HFF-Myc (cell line): ENCODE results near the gene PDZD11.
"Not testable (repeated sequence)": the region's sequence is repeated elsewhere in the genome, so short reads cannot be mapped to it uniquely, and the experiment has no call there.

Experiments
- DNase-seq: peaks from one replicate; pipeline ENCODE4 v3.0.0-alpha.2; 2011; ENCODE audit warnings: low read depth; ENCODE audit errors: extremely low read depth
- H3K4me3 ChIP-seq: replicated peaks from 2 replicates; pipeline ENCODE4 v1.5.1; 2011; ENCODE audit warnings: low read depth, mild to moderate bottlenecking, control low read depth, low read length
- TF ChIP-seq, protein P1 (sequence below): IDR thresholded peaks from 2 replicates; pipeline ENCODE4 v1.5.1; 2012; ENCODE audit warnings: mild to moderate bottlenecking, low read depth, low read length, control low read depth; ENCODE audit errors: missing control alignments

The PDZD11 gene

DNA sequence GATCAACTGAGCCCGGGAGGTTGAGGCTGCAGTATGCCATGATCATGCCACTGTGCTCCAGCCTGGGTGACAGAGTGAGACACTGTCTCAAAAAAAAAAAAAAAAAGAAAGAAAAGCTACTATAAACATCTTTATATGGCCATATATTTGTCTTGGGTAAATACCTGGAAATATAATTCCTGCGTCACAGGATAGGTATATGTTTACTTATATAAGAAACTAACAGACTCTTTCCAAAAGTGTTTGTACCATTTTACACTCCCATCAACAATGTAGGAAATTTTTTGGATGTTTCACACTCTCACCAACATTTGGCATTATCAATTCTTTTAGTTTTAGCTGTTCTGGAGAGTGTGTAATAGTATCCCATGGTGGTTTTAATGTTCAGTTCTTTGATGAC, 42.5 kb downstream of the PDZD11 start:
- no peak overlapping the region for H3K4me3 ChIP-seq
- TF ChIP-seq, protein P1, sequence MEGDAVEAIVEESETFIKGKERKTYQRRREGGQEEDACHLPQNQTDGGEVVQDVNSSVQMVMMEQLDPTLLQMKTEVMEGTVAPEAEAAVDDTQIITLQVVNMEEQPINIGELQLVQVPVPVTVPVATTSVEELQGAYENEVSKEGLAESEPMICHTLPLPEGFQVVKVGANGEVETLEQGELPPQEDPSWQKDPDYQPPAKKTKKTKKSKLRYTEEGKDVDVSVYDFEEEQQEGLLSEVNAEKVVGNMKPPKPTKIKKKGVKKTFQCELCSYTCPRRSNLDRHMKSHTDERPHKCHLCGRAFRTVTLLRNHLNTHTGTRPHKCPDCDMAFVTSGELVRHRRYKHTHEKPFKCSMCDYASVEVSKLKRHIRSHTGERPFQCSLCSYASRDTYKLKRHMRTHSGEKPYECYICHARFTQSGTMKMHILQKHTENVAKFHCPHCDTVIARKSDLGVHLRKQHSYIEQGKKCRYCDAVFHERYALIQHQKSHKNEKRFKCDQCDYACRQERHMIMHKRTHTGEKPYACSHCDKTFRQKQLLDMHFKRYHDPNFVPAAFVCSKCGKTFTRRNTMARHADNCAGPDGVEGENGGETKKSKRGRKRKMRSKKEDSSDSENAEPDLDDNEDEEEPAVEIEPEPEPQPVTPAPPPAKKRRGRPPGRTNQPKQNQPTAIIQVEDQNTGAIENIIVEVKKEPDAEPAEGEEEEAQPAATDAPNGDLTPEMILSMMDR = no peak
- no peak for DNase-seq

- TF ChIP-seq, protein P1 = no peak
- H3K4me3 ChIP-seq = no peak overlapping the region
- no peak for DNase-seq
These were observed 44.8 kb downstream of the PDZD11 start for GRCh38 chrX:70244881-70245280.

- not testable (repeated sequence) for H3K4me3 ChIP-seq, DNase-seq
These were observed 46.1 kb downstream of the PDZD11 start for GRCh38 chrX:70243601-70244000.

GRCh38 chrX:70241501-70241900, 48.2 kb downstream of the PDZD11 start:
- TF ChIP-seq, protein P1 = no peak
- no peak for DNase-seq
- no peak overlapping the region for H3K4me3 ChIP-seq

DNA sequence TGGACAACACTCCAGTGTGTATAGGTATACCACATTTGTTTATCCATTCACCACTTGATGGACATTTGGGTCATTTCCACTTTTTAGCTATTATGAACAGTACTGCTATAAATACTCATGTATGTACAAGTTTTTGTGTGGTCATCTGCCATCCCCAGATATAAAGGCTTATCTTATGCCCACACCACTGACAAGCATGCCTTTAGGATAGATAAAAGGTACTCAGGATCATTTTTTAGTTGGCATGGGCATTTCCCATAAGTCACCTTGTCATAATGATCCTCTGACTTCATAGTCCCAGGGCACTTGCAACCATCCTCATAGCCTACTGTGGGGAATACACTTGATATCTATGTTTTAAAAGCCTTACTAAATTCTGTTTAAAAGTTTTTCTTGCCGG, 49.0 kb downstream of the PDZD11 start:
- TF ChIP-seq, protein P1 = no peak
- H3K4me3 ChIP-seq = no peak overlapping the region
- DNase-seq = no peak
